ENCODE results near the gene SLC26A5.

GRCh38 chr7:103391976-103392375 lies 54.0 kb downstream of the SLC26A5 start:
- no peak for TF ChIP-seq POLR2AphosphoS5 (IDR thresholded peaks at IDR 0.05; ENCODE audit: low read depth, low read length)
- TF ChIP-seq CTCF (IDR thresholded peaks at IDR 0.05), result no peak
- TF ChIP-seq REST (IDR thresholded peaks at IDR 0.05; ENCODE audit: insufficient read depth in 1 of 2, low read depth in 2 of 2, low read length in 1 of 2), result no peak
- TF ChIP-seq TCF7L2 (IDR thresholded peaks at IDR 0.05; ENCODE audit: low read depth, low read length), result no peak
